ENCODE measurements around the gene DUSP11.

- TF ChIP-seq YY2 (tag by site-specific recombination; IDR thresholded peaks at IDR 0.05): no peak
- no peak for TF ChIP-seq CTCF (tag by site-specific recombination; IDR thresholded peaks at IDR 0.05)
- TF ChIP-seq MEIS1 (CRISPR knock-in tag; IDR thresholded peaks at IDR 0.05; ENCODE audit: borderline replicate concordance): no peak
- TF ChIP-seq ZNF24 (tag by site-specific recombination; IDR thresholded peaks at IDR 0.05): no peak
- no peak for TF ChIP-seq ZNF23 (tag by site-specific recombination; IDR thresholded peaks at IDR 0.05; ENCODE audit: borderline replicate concordance)
- no peak for TF ChIP-seq ZNF654 (tag by site-specific recombination; IDR thresholded peaks at IDR 0.05; ENCODE audit: low read depth)
- no peak for TF ChIP-seq ELK4 (IDR thresholded peaks at IDR 0.05; ENCODE audit: borderline replicate concordance, low read depth, low read length)
These were observed 33.1 kb downstream of the DUSP11 start for GRCh38 chr2:73746877-73747208.

Data from HEK293 (cell line).